GM12878 (cell line): ENCODE measurements around the gene EFNA2. TPM values are rescaled to one million over a fixed set of nuclear protein-coding genes. Genes with fewer than 3 reads are reported as not detected.

Experiments used
- ATAC-seq: fragments of 200-7000 bp; cut with Tn5 transposase; 3 replicates; pipeline ENCODE4 v1.9.1; 2020; ENCODE audit warnings: mild to moderate bottlenecking, moderate library complexity
- BruUV-seq: library from RNA; stranded (reverse); fragments of 400-500 nt; replicated peaks from 2 replicates; lab custom pipeline; 2021; lab: Mats Ljungman, UMichigan
- CTCF ChIA-PET: fragments of 300-600 bp; sonication (Branson Sonifier 250); formaldehyde crosslinking; extraction: SDS; loops from one replicate; lab custom pipeline; 2021; ENCODE audit warnings: inconsistent platforms; lab: Yijun Ruan, JAX
- POLR2A ChIA-PET: fragments of 350-600 bp; formaldehyde crosslinking; extraction: SDS; loops from one replicate; lab custom pipeline; 2021; ENCODE audit warnings: inconsistent platforms; lab: Charles Lee
- RAD21 ChIA-PET: fragments of 300-600 bp; sonication (Branson Sonifier 250); formaldehyde crosslinking; loops from one replicate; lab custom pipeline; 2023; ENCODE audit warnings: antibody characterized with exemption; ENCODE audit not compliant: unreplicated experiment; lab: Charles Lee
- SMC1A ChIA-PET: fragments of 300-600 bp; sonication (Branson Sonifier 250); formaldehyde crosslinking; loops from one replicate; lab custom pipeline; 2023; ENCODE audit not compliant: unreplicated experiment, uncharacterized antibody; lab: Charles Lee
- DNase-seq: peaks from one replicate; pipeline ENCODE4 v3.0.0-alpha.2; 2011; ENCODE audit warnings: low read depth, low spot score
- FAIRE-seq: peaks from 3 replicates; lab custom pipeline; 2011; peaks lifted over from hg19 to GRCh38; lab: Jason Lieb, UNC
- H2AFZ ChIP-seq: 2 replicates; pipeline ENCODE4 v1.6.0; 2011; ENCODE audit warnings: low read depth, low read length, control low read depth; ENCODE audit not compliant: control insufficient read depth
- H3K27ac ChIP-seq: 2 replicates; pipeline ENCODE4 v1.5.1; 2011; ENCODE audit warnings: control low read depth; ENCODE audit not compliant: control insufficient read depth, insufficient read depth
- H3K27me3 ChIP-seq, 2 experiments: replicated peaks in 1 of 2; 2 replicates each; pipeline versions ENCODE4 v1.6.0 to v1.6.1; 2011; ENCODE audit warnings: low read length in 1 of 2; ENCODE audit not compliant: control insufficient read depth in 2 of 2, insufficient read depth in 2 of 2
- H3K36me3 ChIP-seq, 2 experiments: 2 replicates each; pipeline ENCODE4 v1.5.1; 2011; ENCODE audit warnings: low read length in 1 of 2; ENCODE audit not compliant: control insufficient read depth in 2 of 2, insufficient read depth in 2 of 2
- H3K4me1 ChIP-seq: 2 replicates; pipeline ENCODE4 v1.6.1; 2011; ENCODE audit warnings: mild to moderate bottlenecking, low read length, moderate library complexity, mixed read lengths; ENCODE audit not compliant: control insufficient read depth, insufficient read depth
- H3K4me2 ChIP-seq: 2 replicates; pipeline ENCODE4 v1.6.0; 2011; ENCODE audit warnings: control low read depth; ENCODE audit not compliant: control insufficient read depth, insufficient read depth
- H3K4me3 ChIP-seq: fragments of 200-600 bp; sonication (generic); 2 replicates; pipeline ENCODE4 v1.5.1; 2016
- H3K79me2 ChIP-seq: 2 replicates; pipeline ENCODE4 v1.6.0; 2011; ENCODE audit warnings: low read length; ENCODE audit not compliant: control insufficient read depth, insufficient read depth
- H3K9ac ChIP-seq: 2 replicates; pipeline ENCODE4 v1.8.0; 2011; ENCODE audit warnings: low read length, control low read depth, mixed read lengths; ENCODE audit not compliant: control insufficient read depth, insufficient read depth
- H3K9me3 ChIP-seq: replicated peaks from 3 replicates; pipeline ENCODE4 v1.5.1; 2011; ENCODE audit warnings: mild to moderate bottlenecking, low read length; ENCODE audit not compliant: control insufficient read depth, insufficient read depth
- H4K20me1 ChIP-seq: 2 replicates; pipeline ENCODE4 v1.6.0; 2011; ENCODE audit not compliant: control insufficient read depth, insufficient read depth
- ASH2L ChIP-seq: fragments of 300-600, 200-600 bp; sonication (generic); IDR thresholded peaks from 2 replicates; pipeline ENCODE4 v1.6.1; 2017; ENCODE audit warnings: low read depth, mild to moderate bottlenecking, borderline replicate concordance
- BHLHE40 ChIP-seq, 2 experiments: fragments of 450-650 bp in 1 of 2; IDR thresholded peaks; 2 replicates each; pipeline ENCODE4 v1.6.1; 2011 to 2017; ENCODE audit warnings: low read depth in 2 of 2, borderline replicate concordance in 1 of 2, improper control_type of control experiment in 1 of 2, low read length in 1 of 2, mild to moderate bottlenecking in 1 of 2
- FOXK2 ChIP-seq: fragments of 450-650 bp; IDR thresholded peaks from 2 replicates; pipeline ENCODE4 v1.6.1; 2017; ENCODE audit warnings: mild to moderate bottlenecking, moderate library complexity
- KLF5 ChIP-seq: fragments of 450-650 bp; IDR thresholded peaks from 2 replicates; pipeline ENCODE4 v1.6.1; 2014; ENCODE audit warnings: mild to moderate bottlenecking; ENCODE audit not compliant: partially characterized antibody
- MYB ChIP-seq: fragments of 150-350 bp; IDR thresholded peaks from 2 replicates; pipeline ENCODE4 v1.6.1; 2014; ENCODE audit warnings: mild to moderate bottlenecking, low read depth, low read length, borderline replicate concordance
- MYC ChIP-seq: IDR thresholded peaks from 2 replicates; pipeline ENCODE4 v1.6.1; 2011; ENCODE audit warnings: mild to moderate bottlenecking, low read length, moderate library complexity, inconsistent platforms; ENCODE audit not compliant: insufficient read depth, insufficient replicate concordance, insufficient read length, severe bottlenecking
- SMARCA5 ChIP-seq: fragments of 450-650 bp; IDR thresholded peaks from 2 replicates; pipeline ENCODE4 v1.6.1; 2017; ENCODE audit warnings: mild to moderate bottlenecking
- ZNF217 ChIP-seq: fragments of 450-650 bp; IDR thresholded peaks from 2 replicates; pipeline ENCODE4 v1.6.1; 2017; ENCODE audit warnings: antibody characterized with exemption, mild to moderate bottlenecking
- WGBS: methylation state at CpG from one replicate; pipeline ENCODE4 v1.1.6; 2016; ENCODE audit warnings: low lambda C conversion rate; ENCODE audit not compliant: insufficient replicate concordance, insufficient coverage; ENCODE audit errors: missing lambda C conversion rate; 5-methylcytosine and 5-hydroxymethylcytosine counted together
- in situ Hi-C: fragments of 300-500 bp; cut with MboI; formaldehyde crosslinking; loops from 9 replicates; pipeline ENCODE4 v1.14.3; 2018; ENCODE audit warnings: mixed read lengths
- intact Hi-C: fragments of 100-400 bp; cut with micrococcal nuclease; formaldehyde crosslinking; loops from one replicate; pipeline ENCODE4 v1.14.2; 2022; ENCODE audit not compliant: unreplicated experiment
- polyA plus RNA-seq, 11 experiments: library from polyadenylated mRNA; depleted of rRNA in 4 of 11; unstranded in 6 of 11; stranded (reverse) in 5 of 11; fragments of >200 nt; fragmentation: Nextera tagmentation in 4 of 11; fragmentation: Illumina TruSeq in 1 of 11; extraction: Ambion mirVana in 4 of 11; extraction: Trizol in 1 of 11; gene quantifications; 1 replicate in 1 of 11; 2 replicates in 10 of 11; pipeline versions ENCODE4 v1.2.1 to v1.2.3, GENCODE V29; 2011 to 2016; ENCODE audit warnings: inconsistent platforms in 2 of 11, missing spikeins in 2 of 11, low read depth in 1 of 11
- total RNA-seq, 4 experiments: library from RNA; depleted of rRNA in 3 of 4; stranded (reverse); fragments of >200 nt in 3 of 4; fragmentation: Illumina TruSeq in 1 of 4; extraction: Trizol in 1 of 4; gene quantifications; 2 replicates each; pipeline versions ENCODE4 v1.2.1 to v1.2.3, GENCODE V29; 2013 to 2021
- TF ChIP-seq, protein P1 (sequence below): fragments of 450-650 bp; formaldehyde crosslinking; IDR thresholded peaks from 2 replicates; pipeline ENCODE4 v1.5.0; 2022; ENCODE audit warnings: mild to moderate bottlenecking, missing genetic modification characterization
- TF ChIP-seq, protein P2 (sequence below): fragments of 450-650 bp; IDR thresholded peaks from 2 replicates; pipeline ENCODE4 v1.6.1; 2016; ENCODE audit warnings: mild to moderate bottlenecking
- TF ChIP-seq, protein P3 (sequence below): fragments of 450-650 bp; IDR thresholded peaks from 2 replicates; pipeline ENCODE4 v1.6.1; 2016; ENCODE audit warnings: mild to moderate bottlenecking, moderate library complexity, borderline replicate concordance

EFNA2 gene
- total and polyA plus RNA-seq, 10 of the 15 experiments (the other 5 are each of a cell fraction or from before 2014, with no cell fraction given): not detected

DNA sequence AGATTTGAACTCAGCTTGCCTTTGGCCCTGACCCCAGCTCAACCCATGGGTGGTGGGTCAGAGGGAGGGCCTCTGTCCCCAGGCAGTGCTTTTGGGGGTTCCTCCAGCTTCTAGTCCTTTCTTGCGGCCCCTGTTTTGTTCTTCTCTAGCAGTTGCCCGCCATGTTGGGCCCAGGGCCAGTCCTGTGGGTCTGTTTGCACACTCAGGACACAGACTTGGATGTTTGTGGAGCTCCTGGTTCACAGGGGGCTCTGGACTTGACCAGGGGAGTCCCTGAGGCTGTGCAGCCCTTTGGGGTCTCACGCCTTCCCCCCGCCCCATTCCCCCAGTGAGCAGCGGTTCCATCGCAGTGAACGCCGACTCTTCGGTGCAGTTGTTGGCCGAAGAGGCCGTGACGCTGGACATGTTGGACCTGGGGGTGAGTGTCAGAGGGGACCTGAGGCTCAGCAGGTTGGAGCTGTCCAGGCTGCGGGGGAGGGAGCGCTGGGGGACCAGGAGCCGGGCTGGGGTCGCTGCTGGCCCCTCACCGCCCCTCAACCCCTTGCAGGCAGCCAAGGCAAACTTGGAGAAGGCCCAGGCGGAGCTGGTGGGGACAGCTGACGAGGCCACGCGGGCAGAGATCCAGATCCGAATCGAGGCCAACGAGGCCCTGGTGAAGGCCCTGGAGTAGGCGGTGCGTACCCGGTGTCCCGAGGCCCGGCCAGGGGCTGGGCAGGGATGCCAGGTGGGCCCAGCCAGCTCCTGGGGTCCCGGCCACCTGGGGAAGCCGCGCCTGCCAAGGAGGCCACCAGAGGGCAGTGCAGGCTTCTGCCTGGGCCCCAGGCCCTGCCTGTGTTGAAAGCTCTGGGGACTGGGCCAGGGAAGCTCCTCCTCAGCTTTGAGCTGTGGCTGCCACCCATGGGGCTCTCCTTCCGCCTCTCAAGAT lies 41.6 kb upstream of the EFNA2 start:
- peaks cover 0 to under 1% of the 10 kb centered on the region in 2 experiments; a peak in 1 of 4 replicates for H3K27me3 ChIP-seq
- CTCF ChIA-PET: interaction anchor here (0.6 to 6.1 kb wide), 37 partner anchors 9 to 296 kb away, joined by 3 to 363 read pairs (median 4); partner anchors contain the start of genes ARHGAP45, CIRBP, FAM174C and WDR18
- TF ChIP-seq, protein P1, sequence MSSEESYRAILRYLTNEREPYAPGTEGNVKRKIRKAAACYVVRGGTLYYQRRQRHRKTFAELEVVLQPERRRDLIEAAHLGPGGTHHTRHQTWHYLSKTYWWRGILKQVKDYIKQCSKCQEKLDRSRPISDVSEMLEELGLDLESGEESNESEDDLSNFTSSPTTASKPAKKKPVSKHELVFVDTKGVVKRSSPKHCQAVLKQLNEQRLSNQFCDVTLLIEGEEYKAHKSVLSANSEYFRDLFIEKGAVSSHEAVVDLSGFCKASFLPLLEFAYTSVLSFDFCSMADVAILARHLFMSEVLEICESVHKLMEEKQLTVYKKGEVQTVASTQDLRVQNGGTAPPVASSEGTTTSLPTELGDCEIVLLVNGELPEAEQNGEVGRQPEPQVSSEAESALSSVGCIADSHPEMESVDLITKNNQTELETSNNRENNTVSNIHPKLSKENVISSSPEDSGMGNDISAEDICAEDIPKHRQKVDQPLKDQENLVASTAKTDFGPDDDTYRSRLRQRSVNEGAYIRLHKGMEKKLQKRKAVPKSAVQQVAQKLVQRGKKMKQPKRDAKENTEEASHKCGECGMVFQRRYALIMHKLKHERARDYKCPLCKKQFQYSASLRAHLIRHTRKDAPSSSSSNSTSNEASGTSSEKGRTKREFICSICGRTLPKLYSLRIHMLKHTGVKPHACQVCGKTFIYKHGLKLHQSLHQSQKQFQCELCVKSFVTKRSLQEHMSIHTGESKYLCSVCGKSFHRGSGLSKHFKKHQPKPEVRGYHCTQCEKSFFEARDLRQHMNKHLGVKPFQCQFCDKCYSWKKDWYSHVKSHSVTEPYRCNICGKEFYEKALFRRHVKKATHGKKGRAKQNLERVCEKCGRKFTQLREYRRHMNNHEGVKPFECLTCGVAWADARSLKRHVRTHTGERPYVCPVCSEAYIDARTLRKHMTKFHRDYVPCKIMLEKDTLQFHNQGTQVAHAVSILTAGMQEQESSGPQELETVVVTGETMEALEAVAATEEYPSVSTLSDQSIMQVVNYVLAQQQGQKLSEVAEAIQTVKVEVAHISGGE (CRISPR knock-in tag): no peak
- TF ChIP-seq ASH2L: no peak
- TF ChIP-seq BHLHE40 (IDR thresholded peaks at IDR 0.05; ENCODE audit: borderline replicate concordance in 1 of 2, low read depth in 2 of 2, low read length in 1 of 2): peak; percentile 38 to 43; a peak in 1 of 4 replicates
- peak; percentile 11 for TF ChIP-seq KLF5
- TF ChIP-seq, protein P2, sequence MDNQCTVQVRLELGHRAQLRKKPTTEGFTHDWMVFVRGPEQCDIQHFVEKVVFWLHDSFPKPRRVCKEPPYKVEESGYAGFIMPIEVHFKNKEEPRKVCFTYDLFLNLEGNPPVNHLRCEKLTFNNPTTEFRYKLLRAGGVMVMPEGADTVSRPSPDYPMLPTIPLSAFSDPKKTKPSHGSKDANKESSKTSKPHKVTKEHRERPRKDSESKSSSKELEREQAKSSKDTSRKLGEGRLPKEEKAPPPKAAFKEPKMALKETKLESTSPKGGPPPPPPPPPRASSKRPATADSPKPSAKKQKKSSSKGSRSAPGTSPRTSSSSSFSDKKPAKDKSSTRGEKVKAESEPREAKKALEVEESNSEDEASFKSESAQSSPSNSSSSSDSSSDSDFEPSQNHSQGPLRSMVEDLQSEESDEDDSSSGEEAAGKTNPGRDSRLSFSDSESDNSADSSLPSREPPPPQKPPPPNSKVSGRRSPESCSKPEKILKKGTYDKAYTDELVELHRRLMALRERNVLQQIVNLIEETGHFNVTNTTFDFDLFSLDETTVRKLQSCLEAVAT: 0 out of 2 replicates have a peak, but pooled peaks have one; percentile 21
- TF ChIP-seq, protein P3, sequence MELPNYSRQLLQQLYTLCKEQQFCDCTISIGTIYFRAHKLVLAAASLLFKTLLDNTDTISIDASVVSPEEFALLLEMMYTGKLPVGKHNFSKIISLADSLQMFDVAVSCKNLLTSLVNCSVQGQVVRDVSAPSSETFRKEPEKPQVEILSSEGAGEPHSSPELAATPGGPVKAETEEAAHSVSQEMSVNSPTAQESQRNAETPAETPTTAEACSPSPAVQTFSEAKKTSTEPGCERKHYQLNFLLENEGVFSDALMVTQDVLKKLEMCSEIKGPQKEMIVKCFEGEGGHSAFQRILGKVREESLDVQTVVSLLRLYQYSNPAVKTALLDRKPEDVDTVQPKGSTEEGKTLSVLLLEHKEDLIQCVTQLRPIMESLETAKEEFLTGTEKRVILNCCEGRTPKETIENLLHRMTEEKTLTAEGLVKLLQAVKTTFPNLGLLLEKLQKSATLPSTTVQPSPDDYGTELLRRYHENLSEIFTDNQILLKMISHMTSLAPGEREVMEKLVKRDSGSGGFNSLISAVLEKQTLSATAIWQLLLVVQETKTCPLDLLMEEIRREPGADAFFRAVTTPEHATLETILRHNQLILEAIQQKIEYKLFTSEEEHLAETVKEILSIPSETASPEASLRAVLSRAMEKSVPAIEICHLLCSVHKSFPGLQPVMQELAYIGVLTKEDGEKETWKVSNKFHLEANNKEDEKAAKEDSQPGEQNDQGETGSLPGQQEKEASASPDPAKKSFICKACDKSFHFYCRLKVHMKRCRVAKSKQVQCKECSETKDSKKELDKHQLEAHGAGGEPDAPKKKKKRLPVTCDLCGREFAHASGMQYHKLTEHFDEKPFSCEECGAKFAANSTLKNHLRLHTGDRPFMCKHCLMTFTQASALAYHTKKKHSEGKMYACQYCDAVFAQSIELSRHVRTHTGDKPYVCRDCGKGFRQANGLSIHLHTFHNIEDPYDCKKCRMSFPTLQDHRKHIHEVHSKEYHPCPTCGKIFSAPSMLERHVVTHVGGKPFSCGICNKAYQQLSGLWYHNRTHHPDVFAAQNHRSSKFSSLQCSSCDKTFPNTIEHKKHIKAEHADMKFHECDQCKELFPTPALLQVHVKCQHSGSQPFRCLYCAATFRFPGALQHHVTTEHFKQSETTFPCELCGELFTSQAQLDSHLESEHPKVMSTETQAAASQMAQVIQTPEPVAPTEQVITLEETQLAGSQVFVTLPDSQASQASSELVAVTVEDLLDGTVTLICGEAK: no peak
- TF ChIP-seq ZNF217: no peak
- no peak for TF ChIP-seq MYB
- TF ChIP-seq SMARCA5: peak; percentile 86; the same call in 1 of the 2 replicates
- TF ChIP-seq MYC: no peak
- no peak for TF ChIP-seq FOXK2

More for the DNA sequence above, 41.6 kb upstream of the EFNA2 start:
- peak; percentile 68 for ATAC-seq
- RAD21 ChIA-PET: interaction anchor here (0.6 to 5.1 kb wide), 23 partner anchors 9 to 320 kb away, joined by 3 to 336 read pairs (median 4); partner anchors contain the start of genes ARHGAP45, CIRBP, FAM174C and NDUFS7
- Histone ChIP-seq H3K4me1 (peaks cover 30% of the 10 kb centered on the region), H3K4me2 (peak overlapping the region; percentile 95; the same call in 1 of the 2 replicates), H3K9ac (no peak overlapping the region; the same call in 1 of the 2 replicates), H3K27ac (no peak overlapping the region), H3K4me3 (peak overlapping the region; percentile 57), H3K36me3 (no peaks in the 10 kb centered on the region; a peak in 2 of 4 replicates), H3K9me3 (no peaks in the 10 kb centered on the region), H3K79me2 (peaks cover 17% of the 10 kb centered on the region), H2AFZ (no peak overlapping the region), H4K20me1 (no peaks in the 10 kb centered on the region)
- 40% methylated on average over 33 of the region's 33 CpGs for WGBS
- no peak for DNase-seq
- intact Hi-C loops (loop anchor here (1.0 to 10.0 kb wide), 3 partner anchors 22 to 319 kb away; partner anchors contain the start of genes ARID3A and GPX4), in situ Hi-C loops (no loop called here)
- SMC1A ChIA-PET: interaction anchor here (0.7 to 6.9 kb wide), 12 partner anchors 9 to 143 kb away, joined by 3 to 172 read pairs (median 4); partner anchors contain the start of genes CIRBP and FAM174C
- no TSS peak for BruUV-seq
- POLR2A ChIA-PET: interaction anchor here (0.6 to 7.7 kb wide), 12 partner anchors 9 to 224 kb away, joined by 3 to 184 read pairs (median 4); partner anchors contain the start of genes CIRBP and FAM174C
- FAIRE-seq: peak; percentile 80
